HUDEP-2 (cell line): ENCODE measurements around the gene CCSER2.
"Not testable (repeated sequence)": the region's sequence is repeated elsewhere in the genome, so short reads cannot be mapped to it uniquely, and the experiment has no call there.

Experiments used
- DNase-seq, 76 experiments: peaks; one replicate each; lab custom pipeline; 2025; ENCODE audit not compliant: unreplicated experiment in 76 of 76; lab: John Stamatoyannopoulos, UW

The CCSER2 gene

GRCh38 chr10:84312816-84313215, 15.6 kb upstream of the CCSER2 start:
- DNase-seq = no peak

- no peak for DNase-seq
These were observed 14.1 kb upstream of the CCSER2 start for GRCh38 chr10:84314275-84314674.

GRCh38 chr10:84317174-84317573, 11.2 kb upstream of the CCSER2 start:
- no peak for DNase-seq

- no peak for DNase-seq
These were observed 6.5 kb upstream of the CCSER2 start for GRCh38 chr10:84321902-84322301.

GRCh38 chr10:84323566-84323965, 4.8 kb upstream of the CCSER2 start:
- DNase-seq = not testable (repeated sequence)

- DNase-seq = not testable (repeated sequence)
These were observed 1.4 kb upstream of the CCSER2 start for GRCh38 chr10:84326995-84327394.

- DNase-seq = no peak
These were observed 815 bp downstream of the CCSER2 start for GRCh38 chr10:84329196-84329611.

GRCh38 chr10:84329986-84330651, 1.7 kb downstream of the CCSER2 start:
- DNase-seq = no peak

GRCh38 chr10:84331091-84331490, 2.7 kb downstream of the CCSER2 start:
- no peak for DNase-seq

GRCh38 chr10:84333864-84334451, 5.6 kb downstream of the CCSER2 start:
- DNase-seq = peak in 2 of 76 experiments; percentile 9 to 27

- no peak for DNase-seq
These were observed 6.4 kb downstream of the CCSER2 start for GRCh38 chr10:84334811-84335210.

GRCh38 chr10:84335516-84335915, 7.1 kb downstream of the CCSER2 start:
- DNase-seq = no peak

GRCh38 chr10:84336406-84337090, 8.2 kb downstream of the CCSER2 start:
- no peak for DNase-seq

GRCh38 chr10:84337199-84337598, 8.8 kb downstream of the CCSER2 start:
- no peak for DNase-seq

GRCh38 chr10:84339025-84339424, 10.6 kb downstream of the CCSER2 start:
- no peak for DNase-seq

GRCh38 chr10:84340187-84340586, 11.8 kb downstream of the CCSER2 start:
- DNase-seq = no peak

GRCh38 chr10:84340632-84341537, 12.5 kb downstream of the CCSER2 start:
- DNase-seq = no peak

GRCh38 chr10:84341538-84341856, 13.1 kb downstream of the CCSER2 start:
- no peak for DNase-seq

- no peak for DNase-seq
These were observed 13.6 kb downstream of the CCSER2 start for GRCh38 chr10:84341983-84342382.

- DNase-seq = no peak
These were observed 14.2 kb downstream of the CCSER2 start for GRCh38 chr10:84342584-84342983.

- no peak for DNase-seq
These were observed 15.4 kb downstream of the CCSER2 start for GRCh38 chr10:84343831-84344230.
